GM23338 (cell line): ENCODE results near the gene ZFYVE28. TPM values are rescaled to one million over a fixed set of nuclear protein-coding genes. Genes with fewer than 3 reads are reported as not detected.

Experiments
- ATAC-seq: fragments of 200-7000 bp; cut with Tn5 transposase; 3 replicates; pipeline ENCODE4 v1.9.1; 2020
- DNase-seq: peaks from one replicate; pipeline ENCODE4 v3.0.0-alpha.2; 2015; ENCODE audit warnings: low spot score
- H2AFZ ChIP-seq: fragments of 200-600 bp; sonication (generic); 2 replicates; pipeline ENCODE4 v1.8.0; 2016; ENCODE audit warnings: antibody characterized with exemption, mild to moderate bottlenecking, moderate library complexity
- H3F3A ChIP-seq: fragments of 200-600 bp; sonication (generic); replicated peaks from 2 replicates; pipeline ENCODE4 v1.8.0; 2017; ENCODE audit warnings: antibody characterized with exemption, mixed run types, low read depth
- H3K27ac ChIP-seq: fragments of 200-600 bp; sonication (generic); 2 replicates; pipeline ENCODE4 v1.6.1; 2016; ENCODE audit warnings: low read depth
- H3K27me3 ChIP-seq: fragments of 200-600 bp; sonication (generic); 2 replicates; pipeline ENCODE4 v1.8.0; 2016; ENCODE audit warnings: mild to moderate bottlenecking, mixed run types, moderate library complexity; ENCODE audit not compliant: insufficient read depth
- H3K36me3 ChIP-seq: fragments of 200-600 bp; sonication (generic); 2 replicates; pipeline ENCODE4 v1.8.0; 2016; ENCODE audit warnings: mild to moderate bottlenecking; ENCODE audit not compliant: insufficient read depth
- H3K4me1 ChIP-seq: fragments of 200-600 bp; sonication (generic); 2 replicates; pipeline ENCODE4 v1.8.0; 2016; ENCODE audit warnings: mild to moderate bottlenecking, moderate library complexity; ENCODE audit not compliant: insufficient read depth
- H3K4me2 ChIP-seq: fragments of 200-600 bp; sonication (generic); 2 replicates; pipeline ENCODE4 v1.7.1; 2017; ENCODE audit warnings: mixed run types
- H3K4me3 ChIP-seq: fragments of 200-600 bp; sonication (generic); 2 replicates; pipeline ENCODE4 v1.6.1; 2016; ENCODE audit warnings: mixed run types
- H3K79me2 ChIP-seq: fragments of 200-600 bp; sonication (generic); replicated peaks from 2 replicates; pipeline ENCODE4 v1.8.0; 2017; ENCODE audit warnings: mild to moderate bottlenecking; ENCODE audit not compliant: insufficient read depth
- H3K9me2 ChIP-seq: fragments of 200-600 bp; sonication (generic); 2 replicates; pipeline ENCODE4 v1.8.0; 2017; ENCODE audit not compliant: insufficient read depth
- H4K20me1 ChIP-seq: fragments of 200-600 bp; sonication (generic); replicated peaks from 2 replicates; pipeline ENCODE4 v1.8.0; 2017; ENCODE audit warnings: mild to moderate bottlenecking; ENCODE audit not compliant: insufficient read depth
- H3K27ac Mint-ChIP-seq: 2 replicates; pipeline ENCODE4 v1.8.0; 2020; ENCODE audit warnings: inconsistent platforms, mild to moderate bottlenecking, moderate library complexity, mixed read lengths
- H3K27me3 Mint-ChIP-seq: 3 replicates; pipeline ENCODE4 v1.8.0; 2022; ENCODE audit warnings: low read depth, mild to moderate bottlenecking, moderate library complexity, mixed read lengths, inconsistent platforms; ENCODE audit not compliant: insufficient read depth, poor library complexity
- H3K36me3 Mint-ChIP-seq: 3 replicates; pipeline ENCODE4 v1.8.0; 2021; ENCODE audit warnings: low read depth, mild to moderate bottlenecking, inconsistent platforms, moderate library complexity, mixed read lengths
- H3K4me1 Mint-ChIP-seq: 3 replicates; pipeline ENCODE4 v1.8.0; 2020; ENCODE audit warnings: mild to moderate bottlenecking, inconsistent platforms, mixed read lengths
- H3K4me3 Mint-ChIP-seq: 3 replicates; pipeline ENCODE4 v1.8.0; 2021; ENCODE audit warnings: moderate library complexity, mild to moderate bottlenecking, inconsistent platforms, mixed read lengths
- H3K9me3 Mint-ChIP-seq: 3 replicates; pipeline ENCODE4 v1.8.0; 2020; ENCODE audit warnings: moderate library complexity, mild to moderate bottlenecking, inconsistent platforms, mixed read lengths
- CREB1 ChIP-seq: fragments of 250-450 bp; sonication (Bioruptor Pico); IDR thresholded peaks from 2 replicates; pipeline ENCODE4 v1.5.0; 2020; ENCODE audit warnings: low read depth, mild to moderate bottlenecking, moderate library complexity
- EZH2 ChIP-seq: fragments of 200-600 bp; sonication (generic); IDR thresholded peaks from one replicate; pipeline ENCODE4 v1.8.0; 2017; ENCODE audit warnings: antibody characterized with exemption, mild to moderate bottlenecking, low read depth; ENCODE audit not compliant: unreplicated experiment
- EZH2phosphoT487 ChIP-seq: fragments of 200-600 bp; sonication (generic); IDR thresholded peaks from one replicate; pipeline ENCODE4 v1.8.1; 2018; ENCODE audit warnings: antibody characterized with exemption; ENCODE audit not compliant: unreplicated experiment
- JUNB ChIP-seq: IDR thresholded peaks from one replicate; pipeline ENCODE4 v1.6.1; 2016; ENCODE audit warnings: antibody characterized with exemption; ENCODE audit not compliant: unreplicated experiment
- NANOG ChIP-seq: IDR thresholded peaks from 2 replicates; pipeline ENCODE4 v1.6.1; 2016; ENCODE audit warnings: antibody characterized with exemption, borderline replicate concordance
- POLR2AphosphoS5 ChIP-seq: IDR thresholded peaks from 2 replicates; pipeline ENCODE4 v1.6.1; 2016; ENCODE audit warnings: antibody characterized with exemption, low read depth
- STAT1 ChIP-seq: IDR thresholded peaks from one replicate; pipeline ENCODE4 v1.6.1; 2016; ENCODE audit warnings: antibody characterized with exemption; ENCODE audit not compliant: unreplicated experiment
- ZNF114 ChIP-seq: fragments of 250-450 bp; sonication (Bioruptor Pico); IDR thresholded peaks from 2 replicates; pipeline ENCODE4 v1.5.0; 2020; ENCODE audit warnings: mild to moderate bottlenecking, moderate library complexity
- ZNF331 ChIP-seq: fragments of 250-450 bp; sonication (Bioruptor Pico); IDR thresholded peaks from 2 replicates; pipeline ENCODE4 v1.5.0; 2020; ENCODE audit warnings: low read depth, mild to moderate bottlenecking, moderate library complexity
- polyA plus RNA-seq: library from polyadenylated mRNA; unstranded; fragments of >200 nt; fragmentation: Nextera tagmentation; extraction: Ambion mirVana; gene quantifications from 2 replicates; pipeline ENCODE4 v1.2.1, GENCODE V29; 2016
- total RNA-seq: library from RNA; depleted of rRNA; stranded (reverse); fragments of >200 nt; shearing (Covaris generic); gene quantifications from 2 replicates; pipeline ENCODE4 v1.2.3, GENCODE V29; 2014
- TF ChIP-seq, protein P1 (sequence below): IDR thresholded peaks from 2 replicates; pipeline ENCODE4 v1.6.1; 2016; ENCODE audit warnings: antibody characterized with exemption
- TF ChIP-seq, protein P2 (sequence below): fragments of 250-450 bp; sonication (Bioruptor Pico); IDR thresholded peaks from 2 replicates; pipeline ENCODE4 v1.5.0; 2020; ENCODE audit warnings: mild to moderate bottlenecking, moderate library complexity
- TF ChIP-seq, protein P3 (sequence below), 2 experiments: fragments of 200-600 bp in 1 of 2; sonication (generic) in 1 of 2; conservative IDR thresholded peaks; 2 replicates each; pipeline versions ENCODE4 v1.5.1 to v1.6.1; 2016 to 2017; ENCODE audit warnings: antibody characterized with exemption in 2 of 2, low read depth in 2 of 2, mild to moderate bottlenecking in 2 of 2, moderate library complexity in 1 of 2
- TF ChIP-seq, protein P4 (sequence below): IDR thresholded peaks from one replicate; pipeline ENCODE4 v1.6.1; 2018; ENCODE audit warnings: antibody characterized with exemption; ENCODE audit not compliant: unreplicated experiment

The ZFYVE28 gene
- total and polyA plus RNA-seq, 2 experiments from 2014 or later = 2.6 to 4.6 TPM

DNA sequence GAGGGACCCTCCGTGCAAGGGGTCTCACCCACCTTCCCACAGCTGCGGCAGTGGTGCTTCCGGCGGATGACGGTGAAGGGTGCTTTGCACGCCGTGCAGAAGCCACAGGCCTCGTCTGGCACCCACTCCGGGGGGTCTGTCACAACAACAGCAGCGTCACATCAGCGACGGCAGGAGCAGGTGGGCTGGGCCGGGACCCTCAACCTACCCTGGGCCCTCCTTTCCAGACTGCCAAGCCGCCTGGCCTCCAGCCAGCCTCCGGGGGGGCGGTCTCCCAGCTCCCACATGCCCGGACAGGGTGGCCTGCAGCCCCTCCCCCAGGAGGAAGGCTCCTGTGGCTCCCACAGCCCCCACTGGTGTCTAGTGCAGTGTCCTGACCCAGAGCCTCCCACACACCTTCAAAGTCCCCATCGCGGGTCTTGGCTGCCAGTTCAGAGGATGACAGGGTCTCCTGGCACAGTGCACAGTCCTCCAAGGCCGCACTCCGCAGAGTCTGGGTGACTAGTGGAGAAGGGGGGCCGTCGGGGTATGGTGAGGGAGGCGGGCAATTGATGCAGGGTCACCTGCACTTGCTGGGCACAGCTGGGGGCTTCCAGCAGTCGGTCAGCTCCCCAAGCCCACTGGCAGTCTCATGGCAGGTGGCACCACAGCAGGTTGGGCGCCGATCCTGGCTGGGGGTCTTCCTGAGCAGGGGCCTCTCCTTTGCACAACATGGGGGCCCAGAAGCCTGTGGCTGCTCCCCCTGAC, 147.0 kb downstream of the ZFYVE28 start:
- no peaks in the 10 kb centered on the region for H3K9me3 Mint-ChIP-seq
- H3K27me3 ChIP-seq = no peaks in the 10 kb centered on the region
- DNase-seq = no peak
- peaks cover 9% of the 10 kb centered on the region for H3K4me1 ChIP-seq
- no peak overlapping the region for H3K4me3 Mint-ChIP-seq
- H3K36me3 ChIP-seq = no peaks in the 10 kb centered on the region
- H3K9me2 ChIP-seq = no peaks in the 10 kb centered on the region
- H3K4me3 ChIP-seq = no peak overlapping the region
- peaks cover 15% of the 10 kb centered on the region for H3K4me1 Mint-ChIP-seq
- H3K36me3 Mint-ChIP-seq = no peaks in the 10 kb centered on the region; the same call in 2 of the 3 replicates
- no peaks in the 10 kb centered on the region for H3K79me2 ChIP-seq
- no peaks in the 10 kb centered on the region for H3F3A ChIP-seq
- ATAC-seq = no peak
- H3K27ac ChIP-seq = no peak overlapping the region
- H3K27me3 Mint-ChIP-seq = peaks cover 3% of the 10 kb centered on the region
- no peak overlapping the region for H3K27ac Mint-ChIP-seq
- no peak overlapping the region for H2AFZ ChIP-seq
- TF ChIP-seq JUNB (no peak), CREB1 (CRISPR knock-in tag) (no peak), NANOG (no peak), STAT1 (no peak), ZNF331 (CRISPR knock-in tag) (no peak), EZH2phosphoT487 (no peak), EZH2 (no peak), ZNF114 (CRISPR knock-in tag) (no peak), POLR2AphosphoS5 (no peak)
- TF ChIP-seq, protein P1, sequence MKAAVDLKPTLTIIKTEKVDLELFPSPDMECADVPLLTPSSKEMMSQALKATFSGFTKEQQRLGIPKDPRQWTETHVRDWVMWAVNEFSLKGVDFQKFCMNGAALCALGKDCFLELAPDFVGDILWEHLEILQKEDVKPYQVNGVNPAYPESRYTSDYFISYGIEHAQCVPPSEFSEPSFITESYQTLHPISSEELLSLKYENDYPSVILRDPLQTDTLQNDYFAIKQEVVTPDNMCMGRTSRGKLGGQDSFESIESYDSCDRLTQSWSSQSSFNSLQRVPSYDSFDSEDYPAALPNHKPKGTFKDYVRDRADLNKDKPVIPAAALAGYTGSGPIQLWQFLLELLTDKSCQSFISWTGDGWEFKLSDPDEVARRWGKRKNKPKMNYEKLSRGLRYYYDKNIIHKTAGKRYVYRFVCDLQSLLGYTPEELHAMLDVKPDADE = no peak
- TF ChIP-seq, protein P2, sequence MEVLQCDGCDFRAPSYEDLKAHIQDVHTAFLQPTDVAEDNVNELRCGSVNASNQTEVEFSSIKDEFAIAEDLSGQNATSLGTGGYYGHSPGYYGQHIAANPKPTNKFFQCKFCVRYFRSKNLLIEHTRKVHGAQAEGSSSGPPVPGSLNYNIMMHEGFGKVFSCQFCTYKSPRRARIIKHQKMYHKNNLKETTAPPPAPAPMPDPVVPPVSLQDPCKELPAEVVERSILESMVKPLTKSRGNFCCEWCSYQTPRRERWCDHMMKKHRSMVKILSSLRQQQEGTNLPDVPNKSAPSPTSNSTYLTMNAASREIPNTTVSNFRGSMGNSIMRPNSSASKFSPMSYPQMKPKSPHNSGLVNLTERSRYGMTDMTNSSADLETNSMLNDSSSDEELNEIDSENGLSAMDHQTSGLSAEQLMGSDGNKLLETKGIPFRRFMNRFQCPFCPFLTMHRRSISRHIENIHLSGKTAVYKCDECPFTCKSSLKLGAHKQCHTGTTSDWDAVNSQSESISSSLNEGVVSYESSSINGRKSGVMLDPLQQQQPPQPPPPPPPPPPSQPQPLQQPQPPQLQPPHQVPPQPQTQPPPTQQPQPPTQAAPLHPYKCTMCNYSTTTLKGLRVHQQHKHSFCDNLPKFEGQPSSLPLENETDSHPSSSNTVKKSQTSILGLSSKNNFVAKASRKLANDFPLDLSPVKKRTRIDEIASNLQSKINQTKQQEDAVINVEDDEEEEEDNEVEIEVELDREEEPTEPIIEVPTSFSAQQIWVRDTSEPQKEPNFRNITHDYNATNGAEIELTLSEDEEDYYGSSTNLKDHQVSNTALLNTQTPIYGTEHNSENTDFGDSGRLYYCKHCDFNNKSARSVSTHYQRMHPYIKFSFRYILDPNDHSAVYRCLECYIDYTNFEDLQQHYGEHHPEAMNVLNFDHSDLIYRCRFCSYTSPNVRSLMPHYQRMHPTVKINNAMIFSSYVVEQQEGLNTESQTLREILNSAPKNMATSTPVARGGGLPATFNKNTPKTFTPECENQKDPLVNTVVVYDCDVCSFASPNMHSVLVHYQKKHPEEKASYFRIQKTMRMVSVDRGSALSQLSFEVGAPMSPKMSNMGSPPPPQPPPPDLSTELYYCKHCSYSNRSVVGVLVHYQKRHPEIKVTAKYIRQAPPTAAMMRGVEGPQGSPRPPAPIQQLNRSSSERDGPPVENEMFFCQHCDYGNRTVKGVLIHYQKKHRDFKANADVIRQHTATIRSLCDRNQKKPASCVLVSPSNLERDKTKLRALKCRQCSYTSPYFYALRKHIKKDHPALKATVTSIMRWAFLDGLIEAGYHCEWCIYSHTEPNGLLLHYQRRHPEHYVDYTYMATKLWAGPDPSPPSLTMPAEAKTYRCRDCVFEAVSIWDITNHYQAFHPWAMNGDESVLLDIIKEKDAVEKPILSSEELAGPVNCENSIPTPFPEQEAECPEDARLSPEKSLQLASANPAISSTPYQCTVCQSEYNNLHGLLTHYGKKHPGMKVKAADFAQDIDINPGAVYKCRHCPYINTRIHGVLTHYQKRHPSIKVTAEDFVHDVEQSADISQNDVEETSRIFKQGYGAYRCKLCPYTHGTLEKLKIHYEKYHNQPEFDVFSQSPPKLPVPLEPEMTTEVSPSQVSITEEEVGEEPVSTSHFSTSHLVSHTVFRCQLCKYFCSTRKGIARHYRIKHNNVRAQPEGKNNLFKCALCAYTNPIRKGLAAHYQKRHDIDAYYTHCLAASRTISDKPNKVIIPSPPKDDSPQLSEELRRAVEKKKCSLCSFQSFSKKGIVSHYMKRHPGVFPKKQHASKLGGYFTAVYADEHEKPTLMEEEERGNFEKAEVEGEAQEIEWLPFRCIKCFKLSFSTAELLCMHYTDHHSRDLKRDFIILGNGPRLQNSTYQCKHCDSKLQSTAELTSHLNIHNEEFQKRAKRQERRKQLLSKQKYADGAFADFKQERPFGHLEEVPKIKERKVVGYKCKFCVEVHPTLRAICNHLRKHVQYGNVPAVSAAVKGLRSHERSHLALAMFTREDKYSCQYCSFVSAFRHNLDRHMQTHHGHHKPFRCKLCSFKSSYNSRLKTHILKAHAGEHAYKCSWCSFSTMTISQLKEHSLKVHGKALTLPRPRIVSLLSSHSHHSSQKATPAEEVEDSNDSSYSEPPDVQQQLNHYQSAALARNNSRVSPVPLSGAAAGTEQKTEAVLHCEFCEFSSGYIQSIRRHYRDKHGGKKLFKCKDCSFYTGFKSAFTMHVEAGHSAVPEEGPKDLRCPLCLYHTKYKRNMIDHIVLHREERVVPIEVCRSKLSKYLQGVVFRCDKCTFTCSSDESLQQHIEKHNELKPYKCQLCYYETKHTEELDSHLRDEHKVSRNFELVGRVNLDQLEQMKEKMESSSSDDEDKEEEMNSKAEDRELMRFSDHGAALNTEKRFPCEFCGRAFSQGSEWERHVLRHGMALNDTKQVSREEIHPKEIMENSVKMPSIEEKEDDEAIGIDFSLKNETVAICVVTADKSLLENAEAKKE = no peak
- TF ChIP-seq, protein P3, sequence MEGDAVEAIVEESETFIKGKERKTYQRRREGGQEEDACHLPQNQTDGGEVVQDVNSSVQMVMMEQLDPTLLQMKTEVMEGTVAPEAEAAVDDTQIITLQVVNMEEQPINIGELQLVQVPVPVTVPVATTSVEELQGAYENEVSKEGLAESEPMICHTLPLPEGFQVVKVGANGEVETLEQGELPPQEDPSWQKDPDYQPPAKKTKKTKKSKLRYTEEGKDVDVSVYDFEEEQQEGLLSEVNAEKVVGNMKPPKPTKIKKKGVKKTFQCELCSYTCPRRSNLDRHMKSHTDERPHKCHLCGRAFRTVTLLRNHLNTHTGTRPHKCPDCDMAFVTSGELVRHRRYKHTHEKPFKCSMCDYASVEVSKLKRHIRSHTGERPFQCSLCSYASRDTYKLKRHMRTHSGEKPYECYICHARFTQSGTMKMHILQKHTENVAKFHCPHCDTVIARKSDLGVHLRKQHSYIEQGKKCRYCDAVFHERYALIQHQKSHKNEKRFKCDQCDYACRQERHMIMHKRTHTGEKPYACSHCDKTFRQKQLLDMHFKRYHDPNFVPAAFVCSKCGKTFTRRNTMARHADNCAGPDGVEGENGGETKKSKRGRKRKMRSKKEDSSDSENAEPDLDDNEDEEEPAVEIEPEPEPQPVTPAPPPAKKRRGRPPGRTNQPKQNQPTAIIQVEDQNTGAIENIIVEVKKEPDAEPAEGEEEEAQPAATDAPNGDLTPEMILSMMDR (conservative IDR thresholded peaks at IDR 0.05; ENCODE audit: low read depth in 2 of 2) = no peak
- TF ChIP-seq, protein P4, sequence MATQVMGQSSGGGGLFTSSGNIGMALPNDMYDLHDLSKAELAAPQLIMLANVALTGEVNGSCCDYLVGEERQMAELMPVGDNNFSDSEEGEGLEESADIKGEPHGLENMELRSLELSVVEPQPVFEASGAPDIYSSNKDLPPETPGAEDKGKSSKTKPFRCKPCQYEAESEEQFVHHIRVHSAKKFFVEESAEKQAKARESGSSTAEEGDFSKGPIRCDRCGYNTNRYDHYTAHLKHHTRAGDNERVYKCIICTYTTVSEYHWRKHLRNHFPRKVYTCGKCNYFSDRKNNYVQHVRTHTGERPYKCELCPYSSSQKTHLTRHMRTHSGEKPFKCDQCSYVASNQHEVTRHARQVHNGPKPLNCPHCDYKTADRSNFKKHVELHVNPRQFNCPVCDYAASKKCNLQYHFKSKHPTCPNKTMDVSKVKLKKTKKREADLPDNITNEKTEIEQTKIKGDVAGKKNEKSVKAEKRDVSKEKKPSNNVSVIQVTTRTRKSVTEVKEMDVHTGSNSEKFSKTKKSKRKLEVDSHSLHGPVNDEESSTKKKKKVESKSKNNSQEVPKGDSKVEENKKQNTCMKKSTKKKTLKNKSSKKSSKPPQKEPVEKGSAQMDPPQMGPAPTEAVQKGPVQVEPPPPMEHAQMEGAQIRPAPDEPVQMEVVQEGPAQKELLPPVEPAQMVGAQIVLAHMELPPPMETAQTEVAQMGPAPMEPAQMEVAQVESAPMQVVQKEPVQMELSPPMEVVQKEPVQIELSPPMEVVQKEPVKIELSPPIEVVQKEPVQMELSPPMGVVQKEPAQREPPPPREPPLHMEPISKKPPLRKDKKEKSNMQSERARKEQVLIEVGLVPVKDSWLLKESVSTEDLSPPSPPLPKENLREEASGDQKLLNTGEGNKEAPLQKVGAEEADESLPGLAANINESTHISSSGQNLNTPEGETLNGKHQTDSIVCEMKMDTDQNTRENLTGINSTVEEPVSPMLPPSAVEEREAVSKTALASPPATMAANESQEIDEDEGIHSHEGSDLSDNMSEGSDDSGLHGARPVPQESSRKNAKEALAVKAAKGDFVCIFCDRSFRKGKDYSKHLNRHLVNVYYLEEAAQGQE = no peak
- no peaks in the 10 kb centered on the region for H4K20me1 ChIP-seq
- no peak overlapping the region for H3K4me2 ChIP-seq
